ENCODE data around the gene PICK1. TPM values are rescaled to one million over a fixed set of nuclear protein-coding genes. Genes with fewer than 3 reads are reported as not detected.

The PICK1 gene
- total RNA-seq, 4 donors from 2014 or later = 52.2 to 81.4 (median 57.5) TPM

DNA sequence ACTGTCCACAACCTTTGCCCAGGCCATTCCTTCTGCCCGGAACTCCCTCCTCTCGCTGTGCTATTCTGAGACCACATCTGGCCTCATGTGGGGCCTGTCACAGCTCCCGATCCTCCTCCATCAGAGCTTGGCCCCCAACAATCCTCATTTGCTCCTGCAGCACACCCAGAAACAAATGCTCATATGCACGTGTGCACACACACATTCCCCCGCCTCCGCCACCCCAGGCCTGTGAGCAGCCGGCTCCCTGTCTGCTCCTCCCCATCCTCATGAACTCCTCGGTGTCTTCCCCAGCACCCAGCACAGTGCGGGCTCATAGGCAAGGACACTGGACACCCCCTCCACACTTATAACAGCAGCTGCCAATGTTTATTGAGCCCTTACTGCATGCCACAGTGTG is 29.7 kb upstream of the PICK1 start:
- Histone ChIP-seq H3K36me3 (no peaks in the 10 kb centered on the region), H3K27me3 (no peaks in the 10 kb centered on the region), H3K9me3 (no peaks in the 10 kb centered on the region), H3K27ac (no peak overlapping the region), H3K4me1 (peaks cover 26 to 38% of the 10 kb centered on the region in 2 donors), H3K4me3 (replicated peaks in 1 of 3) (no peak overlapping the region)
- no peak for TF ChIP-seq POLR2A (IDR thresholded peaks at IDR 0.05)
- TF ChIP-seq, protein P1, sequence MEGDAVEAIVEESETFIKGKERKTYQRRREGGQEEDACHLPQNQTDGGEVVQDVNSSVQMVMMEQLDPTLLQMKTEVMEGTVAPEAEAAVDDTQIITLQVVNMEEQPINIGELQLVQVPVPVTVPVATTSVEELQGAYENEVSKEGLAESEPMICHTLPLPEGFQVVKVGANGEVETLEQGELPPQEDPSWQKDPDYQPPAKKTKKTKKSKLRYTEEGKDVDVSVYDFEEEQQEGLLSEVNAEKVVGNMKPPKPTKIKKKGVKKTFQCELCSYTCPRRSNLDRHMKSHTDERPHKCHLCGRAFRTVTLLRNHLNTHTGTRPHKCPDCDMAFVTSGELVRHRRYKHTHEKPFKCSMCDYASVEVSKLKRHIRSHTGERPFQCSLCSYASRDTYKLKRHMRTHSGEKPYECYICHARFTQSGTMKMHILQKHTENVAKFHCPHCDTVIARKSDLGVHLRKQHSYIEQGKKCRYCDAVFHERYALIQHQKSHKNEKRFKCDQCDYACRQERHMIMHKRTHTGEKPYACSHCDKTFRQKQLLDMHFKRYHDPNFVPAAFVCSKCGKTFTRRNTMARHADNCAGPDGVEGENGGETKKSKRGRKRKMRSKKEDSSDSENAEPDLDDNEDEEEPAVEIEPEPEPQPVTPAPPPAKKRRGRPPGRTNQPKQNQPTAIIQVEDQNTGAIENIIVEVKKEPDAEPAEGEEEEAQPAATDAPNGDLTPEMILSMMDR (IDR thresholded peaks at IDR 0.05) = no peak
- 88 to 92% methylated on average over 9 of the region's 9 CpGs for WGBS, 2 donors
- intact Hi-C loops (cut with DNase I) = no loop called here
- no peak for DNase-seq

DNA sequence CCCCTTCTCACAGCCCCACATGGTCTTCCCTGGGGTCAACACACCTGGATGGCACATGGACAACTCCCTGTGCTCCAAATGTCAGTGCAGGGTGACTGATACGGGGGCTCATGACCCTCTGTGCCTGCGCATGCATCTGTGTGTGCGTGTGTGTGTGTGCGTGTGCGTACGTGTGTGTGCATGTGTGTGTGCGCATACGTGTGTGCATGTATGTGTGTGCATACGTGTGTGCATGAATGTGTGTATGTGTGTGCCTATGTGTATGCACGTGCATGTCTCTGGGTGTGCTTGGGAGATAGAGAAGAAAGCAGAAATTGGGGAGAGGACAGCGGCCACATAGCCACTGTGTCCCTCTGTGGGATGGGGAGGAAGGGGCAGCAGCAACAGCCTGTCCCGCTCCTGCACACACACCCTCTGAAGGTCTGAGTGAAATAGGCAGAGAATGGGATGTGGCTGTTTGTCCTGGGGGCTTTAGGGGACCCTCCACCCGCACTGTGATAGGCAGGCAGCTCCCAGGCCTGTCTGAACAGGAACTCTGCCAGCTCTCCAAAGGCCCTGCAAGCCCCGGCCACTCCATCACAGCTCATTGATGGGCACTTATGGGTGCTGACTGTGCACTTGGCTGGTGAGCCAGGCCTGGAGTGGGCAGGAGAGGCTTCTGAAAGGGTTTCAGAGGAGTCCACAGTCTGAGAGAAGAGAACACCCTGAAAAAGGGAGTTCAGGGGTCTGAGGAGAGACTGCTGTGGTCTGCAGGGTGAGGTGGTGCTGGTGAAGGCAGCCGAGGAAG is 28.7 kb upstream of the PICK1 start:
- Histone ChIP-seq H3K27ac (peak overlapping the region in 2 of 3 donors; percentile 42 to 43), H3K36me3 (no peaks in the 10 kb centered on the region), H3K4me3 (replicated peaks in 1 of 3) (no peak overlapping the region), H3K9me3 (no peaks in the 10 kb centered on the region), H3K4me1 (peaks cover 37 to 48% of the 10 kb centered on the region in 2 donors), H3K27me3 (no peaks in the 10 kb centered on the region)
- DNase-seq = peak; percentile 90 to 92
- 74 to 77% methylated on average over 14 to 15 of the region's 15 CpGs for WGBS, 2 donors
- intact Hi-C loops (cut with DNase I) = no loop called here
- no peak for TF ChIP-seq POLR2A (IDR thresholded peaks at IDR 0.05)
- TF ChIP-seq, protein P1 (IDR thresholded peaks at IDR 0.05) = no peak

GRCh38 chr22:38029370-38029769 is 27.8 kb upstream of the PICK1 start:
- Histone ChIP-seq H3K4me1 (peaks cover 45 to 56% of the 10 kb centered on the region in 2 donors), H3K36me3 (no peaks in the 10 kb centered on the region), H3K9me3 (no peaks in the 10 kb centered on the region), H3K4me3 (replicated peaks in 1 of 3) (no peak overlapping the region), H3K27me3 (no peaks in the 10 kb centered on the region), H3K27ac (peak overlapping the region in 2 of 3 donors; percentile 42 to 43)
- TF ChIP-seq, protein P1 (IDR thresholded peaks at IDR 0.05) = no peak
- TF ChIP-seq POLR2A (IDR thresholded peaks at IDR 0.05) = no peak
- intact Hi-C loops (cut with DNase I) = no loop called here
- DNase-seq = no peak

DNA sequence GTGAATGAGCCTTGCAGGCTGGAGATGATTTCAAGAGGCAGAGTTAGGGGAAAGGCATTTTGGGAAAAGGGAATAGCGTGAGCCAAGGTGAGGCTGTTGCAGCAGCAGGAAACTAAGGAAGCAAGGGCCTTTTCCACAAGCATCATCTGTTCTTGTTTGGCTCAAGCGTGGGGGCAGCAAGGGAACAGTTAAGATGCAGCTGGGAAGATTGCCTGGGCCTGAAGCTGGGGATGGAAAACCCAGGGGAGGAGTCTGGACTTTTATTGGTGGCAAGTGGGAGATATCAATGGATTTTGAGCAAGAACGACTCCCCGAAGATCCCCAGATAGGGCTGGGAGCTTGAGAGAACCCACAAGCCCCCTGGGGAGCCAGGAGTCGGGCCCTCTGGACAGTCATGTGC is 27.3 kb upstream of the PICK1 start:
- intact Hi-C loops (cut with DNase I) = no loop called here
- 64 to 82% methylated on average over 5 of the region's 5 CpGs for WGBS, 2 donors
- no peak for DNase-seq
- Histone ChIP-seq H3K4me1 (peaks cover 50 to 62% of the 10 kb centered on the region in 2 donors), H3K27ac (no peak overlapping the region), H3K4me3 (replicated peaks in 1 of 3) (no peak overlapping the region), H3K36me3 (no peaks in the 10 kb centered on the region), H3K27me3 (no peaks in the 10 kb centered on the region), H3K9me3 (no peaks in the 10 kb centered on the region)
- no peak for TF ChIP-seq POLR2A (IDR thresholded peaks at IDR 0.05)
- TF ChIP-seq, protein P1 (IDR thresholded peaks at IDR 0.05) = no peak

GRCh38 chr22:38030311-38031133 is 26.7 kb upstream of the PICK1 start:
- DNase-seq = peak in 1 of 2 donors; percentile 27
- H3K9me3 ChIP-seq = no peaks in the 10 kb centered on the region
- TF ChIP-seq, protein P1 (IDR thresholded peaks at IDR 0.05) = no peak
- TF ChIP-seq POLR2A (IDR thresholded peaks at IDR 0.05) = no peak
- H3K36me3 ChIP-seq = no peaks in the 10 kb centered on the region
- peaks cover 50 to 65% of the 10 kb centered on the region in 2 donors for H3K4me1 ChIP-seq
- no peak overlapping the region for H3K4me3 ChIP-seq (replicated peaks in 1 of 3)
- intact Hi-C loops (cut with DNase I) = no loop called here
- WGBS, 2 donors = 59 to 73% methylated on average over 15 to 16 of the region's 16 CpGs
- H3K27ac ChIP-seq = no peak overlapping the region
- H3K27me3 ChIP-seq = no peaks in the 10 kb centered on the region

Measured in thyroid gland (tissue), 4 donors.